Measurements from ENCODE around the gene SLC7A1.

- no peak for TF ChIP-seq CTCF (IDR thresholded peaks at IDR 0.05)
- TF ChIP-seq POLR2AphosphoS5 (IDR thresholded peaks at IDR 0.05): no peak
- no peak for TF ChIP-seq POLR2A (IDR thresholded peaks at IDR 0.05)
These were observed 31.5 kb downstream of the SLC7A1 start for GRCh38 chr13:29563941-29564340.

All from breast epithelium (tissue), 3 donors.